Spleen (tissue), 11 donors: ENCODE data around the gene CWC22. TPM values are rescaled to one million over a fixed set of nuclear protein-coding genes. Genes with fewer than 3 reads are reported as not detected.

Experiments
- DNase-seq: peaks from one replicate; pipeline ENCODE4 v3.0.0-alpha.2; 2020
- H3K27ac ChIP-seq, 8 donors: fragments of 200-600 bp; sonication (generic) in 7 of 8; 1 replicate in 4 of 8; 2 replicates in 4 of 8; pipeline versions ENCODE4 v1.5.0 to v1.8.0; 2016 to 2021; ENCODE audit warnings: inconsistent platforms in 4 of 8, mild to moderate bottlenecking in 4 of 8, moderate library complexity in 1 of 8
- H3K27me3 ChIP-seq, 7 donors: fragments of 200-600 bp; sonication (generic) in 6 of 7; replicated peaks in 1 of 7; 1 replicate in 4 of 7; 2 replicates in 3 of 7; pipeline versions ENCODE4 v1.5.0 to v1.8.0; 2016 to 2021; ENCODE audit warnings: inconsistent platforms in 3 of 7, mild to moderate bottlenecking in 1 of 7
- H3K36me3 ChIP-seq, 6 donors: fragments of 200-600 bp; sonication (generic) in 5 of 6; 1 replicate in 4 of 6; 2 replicates in 2 of 6; pipeline versions ENCODE4 v1.5.0 to v1.8.0; 2016 to 2021; ENCODE audit warnings: inconsistent platforms in 2 of 6
- H3K4me1 ChIP-seq, 6 donors: fragments of 200-600 bp; sonication (generic) in 5 of 6; 1 replicate in 3 of 6; 2 replicates in 3 of 6; pipeline versions ENCODE4 v1.5.0 to v1.8.0; 2016 to 2021; ENCODE audit warnings: inconsistent platforms in 3 of 6
- H3K4me3 ChIP-seq, 8 donors: fragments of 200-600 bp; sonication (generic) in 7 of 8; 1 replicate in 4 of 8; 2 replicates in 4 of 8; pipeline versions ENCODE4 v1.5.0 to v1.8.0; 2016 to 2021; ENCODE audit warnings: inconsistent platforms in 4 of 8, mild to moderate bottlenecking in 4 of 8, moderate library complexity in 2 of 8
- H3K9me3 ChIP-seq, 8 donors: fragments of 200-600 bp; sonication (generic) in 7 of 8; 1 replicate in 4 of 8; 2 replicates in 4 of 8; pipeline versions ENCODE4 v1.5.0 to v1.8.0; 2016 to 2021; ENCODE audit warnings: inconsistent platforms in 4 of 8
- POLR2A ChIP-seq, 3 donors: fragments of 450-650 bp; IDR thresholded peaks; one replicate each; pipeline ENCODE4 v1.5.1; 2017; ENCODE audit warnings: antibody characterized with exemption in 3 of 3, mild to moderate bottlenecking in 1 of 3
- POLR2AphosphoS5 ChIP-seq, 3 donors: sonication (generic); formaldehyde crosslinking; IDR thresholded peaks; one replicate each; pipeline ENCODE4 v1.5.1; 2017; ENCODE audit warnings: antibody characterized with exemption in 3 of 3
- WGBS, 5 donors: extraction: QIAGEN DNeasy Blood & Tissue Kit in 3 of 5; methylation state at CpG; one replicate each; pipeline versions ENCODE4 v1.1.5 to v1.1.7; 2013 to 2018; 5-methylcytosine and 5-hydroxymethylcytosine counted together
- intact Hi-C: fragments of 100-400 bp; cut with DNase I; formaldehyde crosslinking; loops from one replicate; pipeline ENCODE4 v1.15.0; 2023; ENCODE audit warnings: low total_unique reads
- polyA plus RNA-seq, 3 donors: library from polyadenylated mRNA; stranded (reverse); fragments of 200-250 nt; gene quantifications; one replicate each; pipeline ENCODE4 v1.2.1, GENCODE V29; 2013
- total RNA-seq, 7 donors: library from RNA; depleted of rRNA in 3 of 7; stranded (reverse); fragments of >200 nt in 3 of 7; fragmentation: NEBNext Ultra II Directional in 4 of 7; extraction: Animal tissue kit (Norgen Biotek cat#: 25700) in 4 of 7; gene quantifications; one replicate each; pipeline versions ENCODE4 v1.1.0 to v1.2.1, GENCODE V29; 2016 to 2021
- TF ChIP-seq, protein P1 (sequence below), 11 experiments: fragments of 200-600 bp in 7 of 11; fragments of 450-650 bp in 4 of 11; sonication (generic) in 4 of 11; IDR thresholded peaks in 8 of 11; conservative IDR thresholded peaks in 3 of 11; 1 replicate in 7 of 11; 2 replicates in 4 of 11; pipeline versions ENCODE4 v1.4.0 to v1.8.0; 2016 to 2021; ENCODE audit warnings: antibody characterized with exemption in 11 of 11, inconsistent platforms in 4 of 11, mild to moderate bottlenecking in 1 of 11
- donor health status: healthy with polysubstance abuse.
- donor health status: DM: no; HTN: no; CAD: no; lungs with moderate emphysema.
- donor health status: DM: no; HTN: no; CAD: no.
- donor health status: Bipolar disorder and iron deficiency.
- donor health status: healthy.
- donor health status: DM: no; HTN: no; CAD: no.
- donor health status: DM: yes; HTN: yes; CAD: no.

Gene CWC22
- total and polyA plus RNA-seq, 10 donors: 9.6 to 31.7 (median 21.5) TPM

DNA sequence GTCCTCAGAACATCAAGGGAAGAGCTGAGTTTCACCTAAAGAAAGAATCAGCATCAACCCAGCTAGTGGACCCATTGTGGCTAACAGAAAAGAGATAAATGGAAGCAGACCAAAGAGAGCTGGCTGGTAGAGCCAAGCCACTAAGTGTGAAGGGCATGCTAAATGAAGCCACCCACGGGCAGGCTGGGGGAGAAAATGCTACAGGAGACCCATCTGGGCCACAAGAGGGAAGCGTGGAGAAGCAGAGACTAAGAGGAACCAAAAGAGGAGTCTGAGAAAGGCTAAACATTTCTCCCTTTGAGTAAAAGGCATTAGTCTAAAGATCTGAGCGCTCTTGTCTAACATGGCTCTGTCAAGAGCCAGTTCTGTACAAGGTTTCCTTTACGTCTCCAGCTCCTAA lies 15.8 kb downstream of the CWC22 start:
- WGBS, 5 donors: 74 to 80% (median 79%) methylated on average over 4 of the region's 4 CpGs
- intact Hi-C loops: no loop called here
- Histone ChIP-seq H3K27ac (no peak overlapping the region), H3K27me3 (no peaks in the 10 kb centered on the region), H3K9me3 (no peaks in the 10 kb centered on the region), H3K36me3 (peaks cover 0 to 69% (median 35%) of the 10 kb centered on the region in 6 donors), H3K4me3 (no peak overlapping the region), H3K4me1 (peaks cover 0 to 49% (median 7%) of the 10 kb centered on the region in 6 donors)
- DNase-seq: no peak
- TF ChIP-seq, protein P1, sequence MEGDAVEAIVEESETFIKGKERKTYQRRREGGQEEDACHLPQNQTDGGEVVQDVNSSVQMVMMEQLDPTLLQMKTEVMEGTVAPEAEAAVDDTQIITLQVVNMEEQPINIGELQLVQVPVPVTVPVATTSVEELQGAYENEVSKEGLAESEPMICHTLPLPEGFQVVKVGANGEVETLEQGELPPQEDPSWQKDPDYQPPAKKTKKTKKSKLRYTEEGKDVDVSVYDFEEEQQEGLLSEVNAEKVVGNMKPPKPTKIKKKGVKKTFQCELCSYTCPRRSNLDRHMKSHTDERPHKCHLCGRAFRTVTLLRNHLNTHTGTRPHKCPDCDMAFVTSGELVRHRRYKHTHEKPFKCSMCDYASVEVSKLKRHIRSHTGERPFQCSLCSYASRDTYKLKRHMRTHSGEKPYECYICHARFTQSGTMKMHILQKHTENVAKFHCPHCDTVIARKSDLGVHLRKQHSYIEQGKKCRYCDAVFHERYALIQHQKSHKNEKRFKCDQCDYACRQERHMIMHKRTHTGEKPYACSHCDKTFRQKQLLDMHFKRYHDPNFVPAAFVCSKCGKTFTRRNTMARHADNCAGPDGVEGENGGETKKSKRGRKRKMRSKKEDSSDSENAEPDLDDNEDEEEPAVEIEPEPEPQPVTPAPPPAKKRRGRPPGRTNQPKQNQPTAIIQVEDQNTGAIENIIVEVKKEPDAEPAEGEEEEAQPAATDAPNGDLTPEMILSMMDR (IDR thresholded peaks at IDR 0.05 in 8 of 11, conservative IDR thresholded peaks at IDR 0.05 in 3 of 11): no peak
- TF ChIP-seq POLR2AphosphoS5 (IDR thresholded peaks at IDR 0.05): no peak
- no peak for TF ChIP-seq POLR2A (IDR thresholded peaks at IDR 0.05)

DNA sequence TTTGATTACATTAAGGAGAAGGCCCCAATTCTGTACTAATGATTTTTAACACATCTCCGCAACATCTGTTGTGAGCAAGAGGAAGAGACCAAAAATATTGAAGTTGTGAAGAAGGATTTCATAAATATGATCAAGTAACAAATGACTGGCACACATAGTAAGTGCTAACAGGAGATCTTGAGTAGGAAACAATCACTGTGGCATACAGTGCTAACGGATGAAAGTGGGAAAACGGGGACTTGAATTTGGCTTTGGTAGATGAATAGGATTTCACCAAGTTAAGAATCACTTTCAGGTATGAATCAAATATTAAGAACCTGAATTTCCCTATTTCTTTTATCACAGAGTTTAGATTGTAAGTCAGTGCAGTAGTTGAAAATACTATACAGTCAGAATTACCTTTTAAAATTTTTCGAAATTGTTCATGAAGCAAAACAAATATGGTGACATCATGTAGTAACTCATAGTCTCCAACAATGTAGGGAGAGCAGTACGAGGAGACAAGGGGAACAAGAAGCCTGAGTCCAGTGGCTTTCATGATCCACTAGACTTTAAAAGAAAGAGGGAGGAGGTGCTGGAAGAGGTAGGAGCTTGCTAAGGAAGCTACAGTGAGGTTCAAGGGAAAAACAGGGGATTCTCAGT lies 16.3 kb downstream of the CWC22 start:
- TF ChIP-seq POLR2A (IDR thresholded peaks at IDR 0.05) (no peak), POLR2AphosphoS5 (IDR thresholded peaks at IDR 0.05) (no peak)
- TF ChIP-seq, protein P1 (IDR thresholded peaks at IDR 0.05 in 8 of 11, conservative IDR thresholded peaks at IDR 0.05 in 3 of 11): no peak
- no peak overlapping the region for H3K27ac ChIP-seq
- peaks cover 0 to 44% (median 7%) of the 10 kb centered on the region in 6 donors for H3K4me1 ChIP-seq
- H3K9me3 ChIP-seq: no peaks in the 10 kb centered on the region
- H3K36me3 ChIP-seq: peaks cover 0 to 74% (median 40%) of the 10 kb centered on the region in 6 donors
- no peak for DNase-seq
- H3K4me3 ChIP-seq: no peak overlapping the region
- intact Hi-C loops: no loop called here
- H3K27me3 ChIP-seq: no peaks in the 10 kb centered on the region
- WGBS, 5 donors: 73 to 78% (median 75%) methylated on average over 5 of the region's 5 CpGs

DNA sequence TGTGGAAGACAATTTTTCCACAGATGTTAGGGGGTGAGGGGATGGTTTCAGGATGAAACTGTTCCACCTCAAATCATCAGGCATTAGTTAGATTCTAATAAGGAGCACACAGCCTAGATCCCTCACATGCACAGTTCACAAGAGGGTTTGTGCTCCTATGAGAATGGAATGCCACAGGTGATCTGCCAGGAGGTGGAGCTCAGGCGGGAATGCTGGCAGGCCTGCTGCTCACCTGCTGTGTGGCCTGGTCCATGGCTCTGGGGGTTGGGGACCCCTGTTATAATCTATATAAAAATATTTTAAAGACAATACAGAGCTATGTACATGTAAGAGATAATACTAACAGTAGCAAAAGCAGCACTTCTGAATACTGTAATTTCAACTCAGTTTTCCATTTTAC lies 19.2 kb downstream of the CWC22 start:
- 93 to 100% (median 100%) methylated on average over 1 of the region's 1 CpG for WGBS, 5 donors
- Histone ChIP-seq H3K4me3 (no peak overlapping the region), H3K27me3 (no peaks in the 10 kb centered on the region), H3K36me3 (peaks cover 0 to 96% (median 64%) of the 10 kb centered on the region in 6 donors), H3K9me3 (no peaks in the 10 kb centered on the region), H3K27ac (no peak overlapping the region), H3K4me1 (peaks cover 0 to 25% (median 3%) of the 10 kb centered on the region in 6 donors)
- TF ChIP-seq POLR2AphosphoS5 (IDR thresholded peaks at IDR 0.05): no peak
- TF ChIP-seq, protein P1 (IDR thresholded peaks at IDR 0.05 in 8 of 11, conservative IDR thresholded peaks at IDR 0.05 in 3 of 11): no peak
- no peak for TF ChIP-seq POLR2A (IDR thresholded peaks at IDR 0.05)
- intact Hi-C loops: no loop called here
- no peak for DNase-seq

DNA sequence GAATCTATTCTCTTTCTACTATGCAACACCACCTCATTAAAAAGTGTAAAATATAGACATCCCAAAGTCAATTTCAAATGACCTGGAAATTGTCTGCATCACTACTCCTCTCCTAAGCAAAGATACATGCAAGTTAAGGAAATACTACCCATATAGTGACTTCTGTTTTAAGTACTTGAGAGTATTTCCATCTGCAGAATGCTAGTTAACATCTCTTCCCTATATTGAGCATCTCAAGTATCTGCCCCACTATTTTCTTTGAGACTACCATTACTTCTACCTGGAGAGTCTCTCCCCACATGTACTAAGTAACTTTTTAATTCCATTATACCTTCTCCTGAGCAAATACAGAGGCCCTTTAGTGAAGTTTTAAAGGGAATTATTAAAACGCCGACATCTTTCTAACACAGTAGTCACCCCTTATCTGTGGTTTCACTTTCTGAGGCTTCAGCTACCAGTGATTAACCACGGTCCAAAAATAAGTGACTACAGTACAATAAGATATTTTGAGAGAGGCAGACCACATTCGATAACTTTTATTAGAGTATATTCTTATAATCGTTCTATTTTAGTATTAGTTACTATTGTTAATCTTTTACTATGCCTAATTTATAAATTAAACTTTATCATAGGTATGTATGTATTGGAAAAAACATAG lies 21.8 kb downstream of the CWC22 start:
- no peaks in the 10 kb centered on the region for H3K9me3 ChIP-seq
- no peaks in the 10 kb centered on the region for H3K27me3 ChIP-seq
- no peak for TF ChIP-seq POLR2AphosphoS5 (IDR thresholded peaks at IDR 0.05)
- no peak for TF ChIP-seq POLR2A (IDR thresholded peaks at IDR 0.05)
- TF ChIP-seq, protein P1 (IDR thresholded peaks at IDR 0.05 in 8 of 11, conservative IDR thresholded peaks at IDR 0.05 in 3 of 11): no peak
- H3K4me1 ChIP-seq: peaks cover 0 to 7% (median 0%) of the 10 kb centered on the region in 6 donors
- peaks cover 0 to 96% (median 72%) of the 10 kb centered on the region in 6 donors for H3K36me3 ChIP-seq
- no peak overlapping the region for H3K4me3 ChIP-seq
- intact Hi-C loops: no loop called here
- no peak for DNase-seq
- 74 to 84% (median 79%) methylated on average over 5 of the region's 5 CpGs for WGBS, 5 donors
- H3K27ac ChIP-seq: no peak overlapping the region
